GM19025 (cell line): ENCODE measurements around the gene SHLD1.
"Not testable (repeated sequence)": the region's sequence is repeated elsewhere in the genome, so short reads cannot be mapped to it uniquely, and the experiment has no call there.

Experiments
- ATAC-seq: cut with Tn5 transposase; IDR thresholded peaks from one replicate; pipeline ENCODE4 v1.9.1; 2021; ENCODE audit warnings: mild to moderate bottlenecking, low read depth, moderate library complexity; ENCODE audit not compliant: unreplicated experiment

SHLD1 gene

DNA sequence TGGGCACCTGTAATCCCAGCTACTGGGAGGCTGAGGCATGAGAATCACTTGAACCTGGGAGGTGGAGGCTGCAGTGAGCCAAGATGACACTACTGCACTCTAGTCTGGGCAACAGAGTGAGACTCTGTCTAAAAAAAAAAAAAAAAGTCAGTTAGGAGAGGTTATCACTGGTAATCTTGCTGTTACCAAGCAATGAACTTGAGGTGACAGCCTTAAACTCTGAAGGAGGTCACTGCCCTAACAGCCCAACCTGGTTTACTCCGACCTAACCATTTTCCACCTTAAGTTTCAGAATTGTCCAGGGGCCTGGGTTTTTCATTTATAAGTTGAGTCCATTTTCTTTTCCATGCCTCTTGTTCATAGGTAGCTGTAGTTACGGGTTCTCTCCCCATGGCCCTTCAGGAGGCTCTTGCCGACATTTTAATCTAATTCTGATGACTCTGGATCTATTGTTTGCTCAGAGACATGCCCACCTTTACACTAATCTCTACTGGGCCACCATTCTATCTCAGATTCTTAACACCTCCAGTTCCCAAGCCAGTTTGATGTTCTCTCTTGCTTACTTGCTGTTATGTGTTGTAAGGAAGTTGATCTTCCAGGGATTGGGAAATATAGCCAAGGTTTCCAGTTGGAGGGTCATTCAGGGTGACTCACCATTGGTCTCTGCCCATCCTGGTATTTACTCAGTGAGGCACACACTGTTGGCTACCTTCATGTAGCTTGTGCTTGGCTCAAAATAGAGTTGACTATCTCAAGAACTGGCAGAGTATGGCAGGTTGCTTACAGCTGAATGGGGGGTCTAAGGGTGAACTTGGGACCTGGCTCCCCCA, 29.1 kb downstream of the SHLD1 start:
- no peak for ATAC-seq

DNA sequence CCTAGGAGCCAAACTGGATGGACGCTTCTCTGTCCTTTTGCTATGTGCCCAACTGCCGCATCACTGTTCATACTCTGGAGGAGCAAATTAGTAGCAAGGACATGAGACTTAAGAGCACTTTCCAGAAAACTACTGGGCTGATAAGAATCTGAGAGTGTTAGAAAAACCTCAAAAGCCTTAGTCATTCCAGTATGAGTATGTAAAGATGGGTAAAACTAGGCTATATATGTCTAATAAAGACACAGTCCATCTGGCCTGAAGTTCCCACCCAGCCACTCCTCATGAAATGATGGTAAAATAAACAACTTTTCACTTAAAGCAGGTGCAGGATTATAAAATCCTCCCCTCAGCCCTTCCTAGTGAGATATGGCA, 30.6 kb downstream of the SHLD1 start:
- ATAC-seq, result no peak

DNA sequence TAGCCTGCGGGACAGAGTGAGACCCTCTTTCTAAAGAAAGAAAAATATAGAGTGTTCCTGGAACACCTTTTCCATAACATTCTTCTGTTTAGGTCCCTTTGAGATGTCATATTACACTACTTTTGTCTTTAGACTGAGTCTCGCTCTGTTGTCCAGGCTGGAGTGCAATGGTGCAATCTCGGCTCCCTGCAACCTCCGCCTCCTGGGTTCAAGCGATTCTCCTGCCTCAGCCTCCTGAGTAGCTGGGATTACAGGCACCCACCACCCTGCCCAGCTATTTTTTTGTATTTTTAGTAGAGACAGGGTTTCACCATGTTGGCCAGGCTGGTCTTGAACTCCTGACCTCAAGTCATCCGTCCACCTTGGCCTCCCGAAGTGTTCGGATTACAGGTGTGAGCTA, 31.2 kb downstream of the SHLD1 start:
- not testable (repeated sequence) for ATAC-seq

DNA sequence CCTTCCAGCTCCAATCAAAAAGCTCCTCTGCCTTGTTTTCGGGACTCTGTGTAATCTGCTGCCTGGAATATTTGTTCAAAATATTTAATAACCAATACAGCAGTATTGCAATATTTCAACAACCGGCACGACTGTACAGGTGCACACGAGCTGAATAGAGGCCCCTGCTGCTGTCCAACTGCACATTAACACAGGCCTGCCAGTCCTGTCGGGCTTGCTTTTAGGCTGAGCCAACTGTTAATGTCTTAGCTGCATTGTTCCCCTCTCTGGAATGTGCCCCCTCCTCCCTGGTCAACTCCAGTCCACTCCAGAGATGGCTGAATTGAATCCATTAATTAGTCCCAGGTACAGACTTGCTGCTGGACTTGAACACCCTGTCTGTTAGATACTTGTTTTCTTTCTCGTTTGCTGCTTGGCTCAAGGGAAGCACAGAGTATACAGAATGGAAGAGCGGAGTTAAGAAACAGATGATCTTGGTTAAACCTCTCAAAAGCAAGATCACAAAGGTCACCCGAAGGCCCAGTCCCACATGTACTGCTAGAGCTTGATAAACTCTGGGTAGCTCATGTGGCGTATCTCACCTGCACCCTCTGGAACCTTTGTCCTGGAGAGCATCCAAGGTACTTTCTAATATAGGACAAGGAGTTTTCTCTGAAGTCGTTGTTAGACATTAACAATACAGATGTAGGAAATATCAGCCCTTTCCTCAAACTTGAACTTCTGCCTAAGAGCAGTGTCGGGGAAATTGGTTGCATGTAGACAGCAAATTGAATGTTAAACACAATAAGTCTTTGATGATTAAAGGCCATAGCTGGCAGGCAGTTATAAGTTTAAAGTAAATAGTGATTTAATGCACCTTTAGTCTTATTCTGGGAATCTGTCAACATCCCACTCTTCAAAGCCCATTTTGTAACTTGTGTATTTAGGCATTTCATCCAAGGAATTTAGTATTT, 31.9 kb downstream of the SHLD1 start:
- ATAC-seq, result no peak

DNA sequence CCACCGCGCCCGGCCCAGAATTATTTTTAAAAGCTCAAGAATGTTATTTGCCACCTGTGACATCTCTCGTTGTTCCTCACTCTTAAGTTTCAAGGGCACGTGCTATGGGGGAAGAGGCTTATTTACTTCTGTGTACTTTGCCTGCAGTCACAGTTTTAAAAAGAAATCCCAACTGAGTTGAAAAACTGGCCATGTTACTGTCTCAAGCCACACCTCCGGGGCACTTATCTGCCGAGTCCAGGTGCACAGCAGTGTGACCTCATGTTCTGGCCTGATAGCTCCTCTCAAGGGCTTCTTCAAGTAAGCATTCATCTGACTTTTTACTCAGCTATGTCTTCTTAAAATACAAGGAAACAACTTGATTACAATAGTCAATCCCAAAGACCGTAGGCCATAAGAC, 34.5 kb downstream of the SHLD1 start:
- ATAC-seq, result no peak

GRCh38 chr20:5785146-5785545, 34.9 kb downstream of the SHLD1 start:
- no peak for ATAC-seq

DNA sequence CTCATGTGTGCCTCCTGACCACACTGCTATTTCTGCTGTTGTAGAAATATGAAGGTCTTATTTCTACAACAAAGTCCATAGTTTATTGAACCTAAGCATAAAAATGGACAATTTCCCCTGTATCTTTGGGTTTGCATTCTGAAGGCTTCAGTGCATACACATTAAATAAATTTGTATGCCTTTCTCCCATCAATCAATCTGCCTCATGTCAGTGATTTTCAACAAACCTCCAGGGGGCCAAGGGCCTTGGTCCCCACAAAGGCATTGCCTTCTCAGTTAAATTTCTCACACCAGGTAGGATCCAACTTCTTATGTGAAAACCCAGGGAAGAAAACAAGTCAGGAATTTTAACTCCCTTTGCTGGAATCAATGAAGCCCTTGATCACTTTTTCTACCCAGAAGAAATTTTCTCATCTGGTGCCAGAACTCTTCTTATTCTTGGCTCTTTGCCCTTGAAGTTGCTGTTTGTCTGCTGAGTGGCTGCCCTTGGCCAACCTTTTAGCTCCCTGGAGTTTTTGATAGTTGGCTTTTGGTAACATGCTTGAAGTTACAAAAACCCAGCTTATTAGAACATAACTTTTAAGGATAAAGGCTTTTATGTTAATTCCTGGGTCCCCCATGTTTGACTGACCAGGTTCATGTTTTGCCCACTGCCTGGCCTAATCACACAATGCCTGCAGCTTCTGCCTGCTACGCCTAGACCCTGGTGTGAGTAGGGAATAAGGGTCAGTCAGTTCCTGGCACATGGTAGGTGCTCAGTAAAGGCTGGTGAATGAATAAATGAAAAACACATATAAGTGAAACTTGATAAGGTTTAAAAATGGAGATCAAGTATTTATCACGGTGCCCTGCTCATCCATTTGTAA, 37.0 kb downstream of the SHLD1 start:
- no peak for ATAC-seq

DNA sequence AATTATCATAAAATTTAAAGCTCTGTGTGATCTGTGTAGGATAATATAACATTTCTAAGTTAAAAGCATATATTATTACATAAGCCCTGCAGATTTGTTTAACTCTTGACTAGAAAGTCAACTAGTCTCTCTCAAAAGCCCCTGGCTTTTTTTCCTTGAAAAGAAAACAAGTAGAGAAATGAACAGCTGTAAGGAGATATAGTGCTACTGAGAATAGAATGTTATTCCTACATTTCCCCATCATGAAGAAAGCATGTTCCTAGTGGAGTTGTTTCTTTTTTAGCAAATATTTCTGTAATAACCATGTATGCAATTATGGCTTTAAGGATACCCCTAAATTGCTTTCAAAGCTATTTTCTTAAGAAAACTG, 37.6 kb downstream of the SHLD1 start:
- no peak for ATAC-seq

DNA sequence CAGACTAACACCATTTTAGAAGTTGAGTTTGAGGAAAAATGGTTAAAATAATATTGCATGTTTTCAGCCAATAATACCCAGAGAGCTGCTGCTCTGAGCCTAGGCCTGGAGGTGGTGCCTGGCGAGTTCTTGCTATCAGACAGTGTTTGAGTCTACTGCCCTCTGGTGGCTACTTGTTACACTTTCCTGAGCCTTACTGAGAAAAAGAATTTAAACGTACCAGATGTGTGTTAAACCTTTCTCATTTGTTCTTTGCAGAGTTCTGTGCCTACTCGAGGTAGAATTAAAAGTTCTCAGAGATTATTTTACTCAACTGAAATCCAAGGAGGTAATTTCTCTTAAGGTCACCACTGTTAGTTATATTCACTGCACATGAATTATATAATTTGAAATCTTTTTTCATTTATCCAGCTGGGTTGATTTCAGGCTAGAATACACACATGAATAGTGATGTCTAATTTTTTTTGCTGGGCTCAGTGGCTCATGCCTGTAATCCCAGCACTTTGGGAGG, 38.2 kb downstream of the SHLD1 start:
- no peak for ATAC-seq

DNA sequence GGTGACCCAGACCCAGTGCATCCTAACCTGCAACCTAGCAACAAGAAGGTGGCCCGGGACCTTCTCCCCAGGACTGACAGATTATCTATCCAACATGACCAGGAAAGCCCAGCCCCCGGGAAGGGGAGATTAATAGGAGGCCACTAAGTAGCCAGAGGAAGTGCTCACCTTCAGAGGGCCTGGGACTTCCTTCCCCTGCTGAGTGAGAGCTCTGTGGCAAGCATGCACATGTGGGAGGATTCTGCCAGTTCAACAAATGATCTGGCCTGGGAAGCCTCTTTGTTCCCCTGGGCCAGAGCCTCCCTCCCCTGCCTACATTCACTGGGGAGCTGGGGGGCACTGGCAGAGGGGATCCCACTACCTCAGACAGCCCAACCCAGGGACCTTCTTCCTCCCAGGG, 39.6 kb downstream of the SHLD1 start:
- no peak for ATAC-seq

DNA sequence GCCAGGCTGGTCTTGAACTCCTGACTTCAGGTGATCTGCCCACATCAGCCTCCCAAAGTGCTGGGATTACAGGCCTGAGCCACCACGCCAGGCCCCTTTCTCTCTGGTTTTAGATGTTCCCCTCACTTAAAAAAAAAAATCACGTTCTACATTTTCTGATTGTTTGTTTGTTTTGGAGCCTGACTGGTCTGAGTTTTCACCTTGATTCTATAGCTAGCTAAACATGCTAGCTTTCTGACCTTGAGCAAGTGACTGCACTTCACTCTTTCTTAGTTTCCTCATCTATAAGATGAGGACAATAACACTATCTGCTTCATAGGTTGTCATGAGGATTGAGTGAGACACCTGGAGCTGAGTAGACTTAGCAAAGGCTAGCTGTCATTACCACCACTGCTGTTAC, 43.7 kb downstream of the SHLD1 start:
- no peak for ATAC-seq

DNA sequence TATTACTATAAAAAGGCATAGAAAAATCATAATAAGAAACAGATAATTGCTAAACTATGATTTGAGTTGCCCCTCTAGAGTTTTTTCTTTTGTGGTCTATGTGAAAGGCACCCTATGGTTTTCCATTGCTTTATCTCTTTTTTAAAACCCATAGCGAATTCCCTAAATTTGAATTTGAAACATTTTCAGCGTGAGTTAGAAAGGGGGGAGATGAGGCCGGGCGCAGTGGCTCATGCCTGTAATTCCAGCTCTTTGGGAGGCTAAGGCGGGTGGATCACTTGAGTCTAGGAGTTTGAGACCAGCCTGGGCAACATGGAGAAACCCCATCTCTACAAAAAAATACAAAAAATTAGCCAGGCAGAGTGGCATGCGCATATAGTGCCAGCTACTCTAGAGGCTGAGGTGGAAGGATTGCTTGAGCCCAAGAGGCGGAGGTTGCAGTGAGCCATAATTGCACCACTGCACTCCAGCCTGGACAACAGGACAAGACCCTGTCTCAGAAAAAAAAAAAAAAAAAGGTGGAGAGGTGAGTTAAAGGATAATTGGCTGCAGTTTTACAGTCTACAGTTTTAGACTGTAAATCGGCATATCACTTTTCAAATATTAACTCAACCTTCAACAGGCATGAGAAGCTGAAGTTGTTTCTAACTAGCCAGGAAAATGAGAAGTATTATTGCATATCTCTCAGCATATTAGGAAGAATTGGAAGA, 46.3 kb downstream of the SHLD1 start:
- ATAC-seq, result no peak

DNA sequence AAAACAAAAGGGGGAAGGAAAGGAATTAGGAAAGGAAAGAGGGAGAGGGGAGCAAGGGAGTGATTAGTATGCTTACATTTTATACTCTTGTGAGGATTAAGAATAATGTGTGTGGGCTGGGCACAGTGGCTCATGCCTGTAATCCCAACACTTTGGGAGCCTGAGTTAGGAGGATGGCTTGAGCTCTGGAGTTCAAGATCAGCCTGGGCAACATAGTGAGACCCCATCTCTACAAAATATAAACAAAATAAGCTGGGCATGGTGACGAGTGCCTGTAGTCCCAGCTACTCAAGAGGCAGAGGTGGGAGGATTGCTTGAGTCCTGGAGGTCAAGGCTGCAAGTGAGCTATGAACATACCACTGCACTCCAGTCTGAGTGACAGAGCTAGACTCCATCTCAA, 47.0 kb downstream of the SHLD1 start:
- ATAC-seq, result no peak

DNA sequence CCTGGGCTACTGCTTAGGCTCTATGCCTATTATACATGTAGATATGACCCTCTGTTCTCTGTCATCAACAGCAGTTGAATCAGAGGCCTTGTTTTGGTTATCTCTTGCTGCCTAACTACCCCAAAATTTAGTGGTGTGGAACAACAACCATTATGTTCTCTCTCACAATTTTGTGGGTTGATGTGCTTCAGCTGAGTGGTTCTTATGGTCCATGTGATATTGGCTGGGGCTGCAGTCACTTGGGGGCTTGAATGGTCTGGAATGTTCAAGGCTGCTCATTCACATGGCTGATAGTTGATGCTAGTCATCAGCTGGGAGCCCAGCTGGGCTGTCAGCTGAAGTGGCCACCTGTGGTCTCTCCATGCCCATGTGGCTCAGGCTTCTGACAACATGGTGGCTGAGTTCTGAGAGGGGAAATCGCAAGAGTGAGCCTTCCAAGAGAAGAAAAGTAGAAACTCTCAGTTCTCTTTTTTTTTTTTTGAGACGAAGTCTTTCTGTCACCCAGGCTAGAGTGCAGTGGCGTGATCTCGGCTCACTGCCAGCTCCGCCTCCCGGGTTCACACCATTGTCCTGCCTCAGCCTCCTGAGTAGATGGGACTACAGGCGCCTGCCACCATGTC, 47.8 kb downstream of the SHLD1 start:
- peak; percentile 85 for ATAC-seq

DNA sequence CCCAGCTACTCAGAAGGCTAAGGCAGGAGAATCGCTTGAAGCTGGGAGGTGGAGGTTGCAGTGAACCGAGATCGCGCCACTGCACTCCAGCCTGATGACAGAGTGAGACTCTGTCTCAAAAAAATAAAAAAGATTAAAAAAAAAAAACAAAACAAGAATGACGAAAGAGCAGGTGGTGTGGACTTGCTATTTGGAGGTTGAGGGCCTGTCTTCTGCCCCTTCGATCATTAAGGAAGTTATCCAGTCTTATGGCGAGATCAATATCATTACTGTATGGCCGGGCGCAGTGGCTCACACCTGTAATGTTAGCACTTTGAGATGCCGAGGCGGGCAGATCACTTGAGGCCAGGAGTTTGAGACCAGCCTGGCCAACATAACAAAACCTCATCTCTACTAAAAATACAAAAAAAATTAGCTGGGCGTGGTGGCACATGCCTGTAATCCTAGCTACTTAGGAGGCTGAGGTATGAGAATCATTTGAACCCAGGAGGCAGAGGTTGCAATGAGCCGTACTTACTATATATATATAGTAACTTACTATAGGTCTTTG, 53.6 kb downstream of the SHLD1 start:
- ATAC-seq, result not testable (repeated sequence)

DNA sequence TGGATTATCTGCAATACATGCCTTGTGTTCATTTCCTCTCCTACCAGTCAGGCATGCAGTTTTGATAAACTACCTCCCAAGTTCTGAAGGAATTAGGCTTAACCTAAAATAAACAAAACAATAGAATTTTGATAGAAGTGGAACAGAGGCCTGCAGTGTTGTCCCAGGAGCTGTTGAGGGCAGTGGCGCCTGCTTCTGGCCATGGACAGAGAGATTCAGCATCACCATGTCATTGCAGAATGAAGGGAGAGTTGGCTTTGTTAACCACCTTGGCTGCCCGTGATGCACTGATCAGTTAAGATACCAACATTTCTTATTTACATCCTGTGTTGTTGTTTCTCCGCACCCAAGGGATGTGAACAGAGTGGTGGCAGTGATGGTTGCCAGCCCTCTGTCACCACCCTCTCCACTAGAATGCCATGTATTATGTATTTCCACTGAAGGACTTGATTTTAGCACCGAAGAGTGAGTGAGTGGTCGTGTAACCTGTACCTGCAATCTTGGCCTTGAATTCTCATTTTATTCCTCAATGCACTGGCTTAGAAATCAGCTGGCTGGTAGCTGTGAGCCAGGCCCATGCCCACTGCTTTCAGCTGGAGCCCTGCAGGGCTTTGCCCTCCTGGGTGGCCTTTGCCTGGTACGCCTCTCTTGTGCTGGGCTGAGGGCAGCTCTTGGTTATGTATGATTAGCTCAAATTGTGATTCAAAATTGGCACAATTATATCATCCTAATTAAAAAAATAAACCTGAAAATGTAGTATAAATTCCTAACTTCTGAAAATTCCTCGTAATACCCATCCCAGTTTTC, 56.5 kb downstream of the SHLD1 start:
- no peak for ATAC-seq

DNA sequence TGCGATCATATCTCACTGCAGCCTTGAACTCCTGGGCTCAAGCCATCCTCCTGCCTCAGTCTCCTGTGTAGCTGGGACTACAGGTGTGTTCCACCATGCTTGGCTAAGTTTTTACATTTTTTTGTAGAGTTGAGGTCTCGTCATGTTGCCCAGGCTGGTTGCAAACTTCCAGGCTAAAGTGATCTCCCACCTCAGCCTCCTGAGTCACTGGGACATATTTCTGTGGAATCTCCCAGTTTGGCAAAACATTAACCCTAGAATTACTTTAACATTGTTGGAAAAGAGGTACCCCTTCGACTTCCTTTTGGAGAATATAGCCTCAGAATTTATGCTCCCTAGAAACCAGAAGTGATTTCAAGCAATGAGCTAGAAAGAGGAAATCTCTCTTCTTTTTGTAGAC, 57.2 kb downstream of the SHLD1 start:
- no peak for ATAC-seq

GRCh38 chr20:5808901-5809300, 58.7 kb downstream of the SHLD1 start:
- ATAC-seq, result no peak
